ENCODE results near the gene CEBPG.

CEBPG gene

DNA sequence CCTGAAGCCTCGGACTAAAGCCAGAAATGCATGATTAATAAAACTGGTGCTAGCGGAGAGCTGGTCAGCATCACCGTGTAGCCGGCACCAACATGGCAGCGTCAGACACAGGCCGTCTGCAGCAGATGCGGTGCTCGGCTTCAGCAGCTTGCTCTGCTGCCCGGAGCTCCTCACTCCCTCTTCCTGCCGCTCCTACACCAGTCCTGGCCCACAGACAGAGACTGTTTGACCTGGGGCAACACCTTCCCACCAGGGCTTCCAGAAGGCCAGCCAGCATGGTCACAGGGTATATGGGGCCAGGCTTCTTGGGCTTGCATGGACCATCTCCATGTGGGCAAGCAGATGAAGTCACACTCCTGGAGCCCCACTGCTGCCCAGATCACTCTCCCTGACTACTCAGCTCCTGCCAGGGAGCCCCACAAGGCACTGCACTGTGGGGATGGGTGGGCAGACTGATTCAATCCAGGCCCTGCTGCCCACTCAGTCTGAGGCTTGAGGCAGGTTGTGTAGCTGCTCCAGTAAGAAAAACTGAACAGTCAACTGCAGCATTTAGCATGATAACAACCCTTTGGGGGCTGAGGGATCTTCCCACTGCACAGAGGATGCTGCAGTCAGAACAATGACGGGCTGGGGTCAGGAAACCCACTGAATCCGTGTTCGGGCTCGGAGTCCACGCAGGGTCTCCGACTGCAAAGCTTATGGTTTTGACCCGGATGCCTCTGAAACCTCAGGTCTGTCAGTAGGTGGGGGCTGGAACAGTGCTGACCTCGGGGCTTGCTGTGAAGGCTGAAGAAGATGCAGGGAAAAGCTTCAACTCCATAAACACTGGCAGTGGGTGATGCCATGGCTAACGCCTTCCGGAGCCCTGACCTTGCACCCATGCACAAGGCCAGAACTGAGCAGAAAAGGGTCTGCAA lies 45.6 kb downstream of the CEBPG start:
- DNase-seq (ENCODE audit: low read depth in 2 of 3, low spot score in 1 of 3), result no peak

DNA sequence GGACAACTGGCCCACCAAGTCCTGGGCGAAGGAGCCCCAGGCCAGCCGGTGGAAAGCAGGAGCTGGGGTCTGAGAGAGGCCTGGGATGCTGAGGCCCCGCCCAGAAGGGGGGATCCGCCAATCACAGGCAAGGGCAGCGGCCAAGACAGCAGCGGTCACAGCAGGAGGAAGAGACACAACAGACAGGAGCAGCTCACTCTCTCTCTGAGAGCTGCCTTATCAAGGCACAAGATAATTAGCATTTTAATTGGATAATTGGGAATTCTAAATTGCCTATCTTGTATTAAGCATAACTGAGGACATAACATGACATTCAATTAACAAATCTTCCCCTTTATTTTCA lies 46.2 kb downstream of the CEBPG start:
- DNase-seq (ENCODE audit: low read depth in 2 of 3, low spot score in 1 of 3), result no peak

DNA sequence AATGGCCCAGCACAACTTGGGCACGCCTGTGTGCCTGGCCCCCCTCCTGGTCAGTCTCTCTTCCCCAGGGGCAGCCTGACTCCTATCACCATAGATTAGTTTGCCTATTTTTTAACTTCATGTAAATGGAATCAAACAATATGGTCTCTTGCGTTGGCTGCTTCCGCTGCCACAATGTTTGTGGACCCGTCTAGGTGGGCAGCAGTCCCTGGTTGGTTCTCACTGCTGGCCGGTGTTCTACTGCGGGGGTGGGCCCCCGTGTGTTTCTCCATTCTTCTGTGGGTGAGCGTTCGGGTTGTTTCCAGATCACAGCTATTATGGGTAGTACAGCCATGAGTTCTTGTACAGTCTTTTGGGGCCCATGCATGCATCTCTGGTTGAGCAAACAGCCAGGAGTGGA lies 47.3 kb downstream of the CEBPG start:
- DNase-seq (ENCODE audit: low read depth in 2 of 3, low spot score in 1 of 3), result no peak

DNA sequence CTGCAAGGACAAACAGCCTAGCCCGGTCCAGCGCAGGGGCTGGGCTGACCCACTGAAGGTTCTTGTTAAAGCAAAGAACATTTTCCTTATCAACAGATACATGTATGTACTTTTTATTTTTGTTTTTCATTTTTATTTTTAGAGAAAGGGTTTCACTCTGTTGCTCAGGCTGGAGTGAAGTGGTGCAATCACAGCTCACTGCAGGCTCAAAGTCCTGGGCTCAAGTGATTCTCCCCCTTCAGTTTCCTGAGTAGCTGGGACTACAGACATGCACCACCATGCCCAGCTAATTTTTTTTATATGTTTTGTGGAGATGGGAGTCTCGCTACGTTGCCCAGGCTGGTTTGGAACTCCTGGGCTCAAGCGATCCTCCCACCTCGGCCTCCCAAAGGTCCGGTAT lies 47.9 kb downstream of the CEBPG start:
- DNase-seq (ENCODE audit: low read depth in 2 of 3, low spot score in 1 of 3), result no peak

DNA sequence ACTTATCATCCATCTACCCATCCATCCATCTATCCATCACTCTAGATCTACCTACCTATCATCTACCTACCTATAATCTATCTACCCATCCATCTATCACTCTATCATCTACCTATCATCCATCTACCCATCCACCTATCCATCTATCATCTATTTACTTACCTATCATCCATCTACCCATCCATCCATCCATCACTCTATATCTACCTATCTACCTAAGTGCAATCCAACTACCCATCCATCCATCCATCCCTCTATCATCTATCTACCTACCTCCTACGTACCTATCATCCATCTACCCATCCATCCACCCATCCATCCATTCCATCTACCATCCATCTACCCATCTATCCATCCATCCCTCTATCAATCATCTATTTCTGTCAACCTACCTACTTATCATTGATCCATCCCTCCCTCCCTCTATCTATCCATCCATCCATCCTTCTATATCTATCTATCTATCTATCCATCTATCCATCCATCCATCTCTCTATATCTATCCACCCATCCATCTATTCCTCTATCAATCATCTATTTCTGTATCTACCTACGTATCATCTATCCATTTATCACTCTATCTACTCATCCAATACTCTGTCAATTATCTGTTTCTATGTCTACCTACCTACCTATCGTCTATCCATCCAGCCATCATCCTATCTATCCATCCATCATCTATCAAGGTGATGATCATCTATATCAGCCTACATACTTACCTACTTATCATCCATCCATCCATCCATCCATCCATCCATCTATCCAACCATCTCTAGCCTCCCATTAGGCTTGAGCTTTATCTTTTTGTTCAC lies 49.1 kb downstream of the CEBPG start:
- DNase-seq (ENCODE audit: low read depth in 2 of 3, low spot score in 1 of 3), result no peak

DNA sequence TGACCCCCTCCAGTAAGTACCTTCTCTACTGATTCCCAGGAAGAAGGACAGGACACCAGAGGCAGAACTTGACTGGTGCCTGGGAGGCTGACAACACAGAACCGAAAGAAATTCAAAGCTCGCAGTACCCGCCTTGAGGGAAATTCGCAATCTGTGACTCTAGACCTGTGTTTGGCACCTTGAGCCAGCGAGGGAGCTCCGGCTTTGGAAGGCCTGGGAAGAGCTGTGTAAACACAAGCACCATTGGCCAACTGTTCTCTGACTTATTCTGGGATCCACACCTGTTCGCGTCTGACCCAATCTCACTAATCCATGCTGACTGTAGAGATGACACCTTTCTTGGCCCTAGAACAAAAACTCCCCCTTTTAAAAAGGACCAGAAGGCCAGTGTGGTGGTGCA lies 50.7 kb downstream of the CEBPG start:
- no peak for DNase-seq (ENCODE audit: low read depth in 2 of 3, low spot score in 1 of 3)

DNA sequence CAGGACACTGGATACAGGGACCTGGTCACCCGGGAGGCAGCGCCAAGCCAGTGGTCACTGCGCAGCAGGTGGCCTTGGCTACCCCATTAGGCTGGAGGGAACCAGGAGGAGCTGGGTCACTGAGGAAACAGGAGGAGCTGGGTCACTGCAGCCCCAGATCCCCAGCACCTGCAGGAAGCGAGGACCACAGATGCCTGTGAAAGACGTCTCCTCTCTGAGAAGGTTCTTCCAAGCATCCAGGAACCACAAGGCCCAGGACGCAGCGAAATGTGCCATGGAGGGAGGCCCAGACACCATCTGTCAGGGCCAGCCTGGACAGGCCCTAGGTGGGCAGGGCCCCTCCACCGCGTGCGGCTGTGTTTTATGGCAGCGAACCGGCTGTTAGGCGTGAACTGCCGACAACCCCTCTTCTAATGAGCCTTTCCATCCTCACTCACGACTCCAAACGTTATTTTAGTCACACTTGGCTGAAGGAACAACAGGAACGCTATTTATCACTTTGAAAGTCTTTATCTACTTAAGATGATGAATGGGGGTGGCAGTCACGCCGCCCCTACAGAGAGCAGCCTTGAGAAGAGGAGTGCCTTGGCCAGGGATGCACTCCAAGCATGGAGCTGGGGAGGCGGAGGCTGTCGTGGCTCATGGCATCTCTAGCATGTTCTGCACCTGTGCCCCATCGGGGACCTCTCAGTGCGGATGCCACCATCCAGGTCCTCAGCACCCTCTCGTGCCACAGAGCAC lies 53.3 kb downstream of the CEBPG start:
- no peak for DNase-seq (ENCODE audit: low read depth in 2 of 3, low spot score in 1 of 3)

DNA sequence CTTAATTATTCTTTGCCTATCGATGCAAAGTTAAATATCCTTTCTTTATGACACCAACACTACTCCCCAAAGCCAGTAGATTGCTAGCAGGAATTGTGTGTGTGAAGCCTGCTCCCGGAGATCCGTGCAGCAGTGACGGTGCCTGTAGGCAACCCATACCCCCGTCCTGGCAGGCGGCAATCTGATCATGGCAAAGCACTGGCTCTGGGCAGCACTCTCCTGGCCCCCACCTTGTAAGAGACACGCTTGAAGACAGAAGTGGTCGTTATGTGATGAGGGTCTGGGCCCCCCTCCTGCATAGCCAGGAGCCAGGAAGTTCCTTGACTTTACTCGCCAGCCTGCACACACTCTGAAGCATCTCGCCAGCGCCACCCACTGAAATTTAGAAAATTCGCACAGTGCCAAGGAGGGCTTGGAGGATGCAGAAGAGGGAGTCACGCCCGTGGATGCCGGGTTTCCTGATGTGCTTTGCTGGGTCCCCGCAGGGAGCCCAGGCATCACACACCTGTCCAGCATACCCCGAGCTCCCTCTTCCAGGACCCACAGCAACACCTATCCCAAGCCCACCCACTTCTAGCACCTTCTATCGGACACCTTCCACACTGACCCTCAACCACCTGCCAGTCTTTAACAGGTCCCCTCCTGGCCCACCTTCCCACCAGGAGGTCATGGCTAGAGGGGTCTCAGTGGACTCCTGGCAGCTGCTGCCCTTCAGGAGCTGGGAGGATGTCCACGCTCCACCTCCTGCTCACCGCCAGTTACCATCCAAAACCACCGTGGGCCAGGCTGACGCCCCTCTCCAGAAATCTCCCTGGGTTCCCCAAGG lies 54.5 kb downstream of the CEBPG start:
- no peak for DNase-seq (ENCODE audit: low read depth in 2 of 3, low spot score in 1 of 3)

DNA sequence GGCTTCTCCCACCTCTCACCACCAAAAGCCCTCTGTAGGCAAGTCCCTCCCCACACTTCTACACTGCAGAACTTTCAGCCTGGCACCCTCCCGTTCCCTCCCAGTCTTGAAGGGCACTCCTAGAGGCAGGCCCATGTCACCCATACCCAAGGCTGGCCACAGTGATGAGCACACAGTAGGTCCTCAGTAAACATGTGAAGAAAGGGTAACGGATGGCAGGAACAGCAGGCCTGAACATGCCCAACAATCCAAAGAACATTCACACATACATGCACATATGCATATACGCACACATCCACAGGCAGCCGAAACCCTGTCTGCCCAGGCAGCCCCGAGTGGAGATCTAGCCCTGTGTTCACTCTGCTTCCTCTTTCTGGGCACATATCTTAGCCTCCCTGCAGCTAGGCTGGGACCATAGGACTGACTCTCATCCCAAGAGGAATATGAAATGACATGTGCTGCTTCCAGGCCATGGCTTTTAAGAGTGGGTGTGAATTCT lies 55.2 kb downstream of the CEBPG start:
- DNase-seq (ENCODE audit: low read depth in 2 of 3, low spot score in 1 of 3), result no peak

DNA sequence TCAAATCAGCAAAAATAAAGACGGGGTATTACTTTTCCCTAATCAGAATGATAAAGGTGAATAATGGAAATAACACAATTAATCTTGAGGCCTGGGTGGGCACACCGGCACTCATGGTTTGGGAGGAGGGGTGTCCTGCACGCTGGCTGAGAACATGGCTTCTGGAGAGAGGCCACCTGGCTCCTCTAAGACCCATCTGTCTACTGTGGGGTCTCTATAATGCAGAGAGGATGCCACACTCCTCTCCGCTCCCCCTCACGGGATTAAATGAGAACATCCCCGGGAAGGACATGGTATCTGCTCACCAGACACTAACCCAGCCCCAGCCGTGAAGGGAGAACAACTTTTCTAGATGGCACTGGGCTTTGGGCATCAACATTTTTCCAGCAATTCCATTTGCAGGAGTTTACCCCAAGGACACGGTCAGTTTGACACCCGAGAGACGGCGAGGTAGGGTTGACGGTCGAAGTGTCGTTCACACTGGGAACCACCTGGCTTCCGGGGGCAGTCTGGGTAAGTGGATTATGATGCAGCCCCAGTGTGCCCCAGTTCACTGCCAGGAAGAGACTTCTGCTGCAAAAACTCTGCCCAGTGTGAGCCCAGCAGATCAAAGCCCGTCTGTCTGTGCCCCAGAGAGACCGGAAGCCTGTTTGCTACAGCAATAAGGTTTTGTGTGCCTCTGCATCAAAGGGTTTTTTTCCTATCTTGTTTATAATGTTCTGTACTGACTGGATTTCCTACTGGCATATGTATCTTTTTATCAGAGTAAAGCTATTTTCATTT lies 56.6 kb downstream of the CEBPG start:
- DNase-seq (ENCODE audit: low read depth in 2 of 3, low spot score in 1 of 3), result no peak

DNA sequence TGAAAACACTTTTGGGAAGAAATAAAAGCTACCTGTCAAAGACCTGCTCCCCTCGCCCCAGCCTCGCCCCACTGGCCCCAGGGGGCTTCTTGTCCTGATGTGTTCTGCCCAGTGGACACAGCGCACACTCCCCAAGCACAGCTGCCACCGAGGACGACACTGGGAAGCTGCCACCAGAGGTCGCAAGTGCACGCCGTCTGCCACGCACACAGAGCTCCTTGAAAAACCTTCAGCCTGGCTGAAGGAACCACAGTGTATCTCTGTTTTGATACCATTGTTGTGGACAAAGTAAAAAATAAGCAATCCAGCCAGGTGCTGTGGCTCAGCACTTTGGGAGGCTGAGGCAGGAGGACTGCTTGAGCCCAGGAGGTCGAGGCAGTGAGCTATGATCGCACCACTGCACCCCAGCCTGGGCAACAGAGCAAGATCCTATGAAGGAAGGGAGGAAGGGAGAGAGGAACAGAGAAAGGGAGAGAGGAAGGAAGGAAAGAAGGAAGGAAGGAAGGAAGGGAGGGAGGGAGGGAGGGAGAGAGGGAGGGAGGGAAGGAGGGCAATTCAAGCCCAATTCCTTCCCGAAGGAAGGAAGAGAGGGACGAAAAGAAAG lies 57.3 kb downstream of the CEBPG start:
- peak; percentile 36 to 66 (median 49) for DNase-seq (ENCODE audit: low read depth in 2 of 3, low spot score in 1 of 3)

DNA sequence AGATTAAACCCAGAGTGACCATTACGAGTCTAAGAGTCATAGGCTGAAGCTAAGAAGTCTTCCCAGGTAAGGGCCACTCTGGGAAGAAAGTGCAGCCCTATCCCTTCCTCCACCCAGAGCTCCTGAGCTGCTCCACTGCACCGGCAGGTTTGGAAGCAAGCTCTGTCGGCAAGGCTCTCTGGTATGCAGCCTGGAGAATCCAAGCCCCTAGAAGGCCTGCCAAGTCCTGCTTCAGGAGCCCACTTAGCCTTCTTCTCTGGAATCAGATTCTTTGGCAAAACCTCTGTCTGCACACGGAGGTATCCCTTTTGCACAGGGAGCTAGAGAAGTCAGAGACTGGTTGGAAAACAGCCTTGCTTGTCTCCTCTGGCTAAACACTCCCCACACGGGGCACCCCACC lies 58.5 kb downstream of the CEBPG start:
- DNase-seq (ENCODE audit: low read depth in 2 of 3, low spot score in 1 of 3), result no peak
